Lower lobe of right lung (tissue), 2 donors: Measurements from ENCODE around the gene WWC1. TPM values are rescaled to one million over a fixed set of nuclear protein-coding genes. Genes with fewer than 3 reads are reported as not detected.
A peak's percentile ranks its signal among the peaks of the same experiment; 100 is the strongest.

Experiments
- ATAC-seq, 2 donors: fragments of 200-7000 bp; cut with Tn5 transposase; one replicate each; pipeline ENCODE4 v1.9.1; 2020 to 2022; ENCODE audit warnings: mild to moderate bottlenecking in 2 of 2, moderate library complexity in 2 of 2
- DNase-seq: peaks from one replicate; pipeline ENCODE4 v3.0.0-alpha.2; 2020
- H3K27ac ChIP-seq: fragments of 200-600 bp; one replicate; pipeline ENCODE4 v1.8.0; 2022
- H3K27me3 ChIP-seq: fragments of 200-600 bp; one replicate; pipeline ENCODE4 v1.8.0; 2022; ENCODE audit warnings: low read depth
- H3K36me3 ChIP-seq: fragments of 200-600 bp; one replicate; pipeline ENCODE4 v1.8.0; 2022; ENCODE audit warnings: mild to moderate bottlenecking
- H3K4me1 ChIP-seq: fragments of 200-600 bp; one replicate; pipeline ENCODE4 v1.8.0; 2022
- H3K4me3 ChIP-seq: fragments of 200-600 bp; one replicate; pipeline ENCODE4 v1.8.0; 2022; ENCODE audit warnings: mild to moderate bottlenecking
- H3K9me3 ChIP-seq: fragments of 200-600 bp; one replicate; pipeline ENCODE4 v1.8.0; 2022
- intact Hi-C: fragments of 100-400 bp; cut with DNase I; formaldehyde crosslinking; loops from one replicate; pipeline ENCODE4 v1.11.0; 2022
- total RNA-seq: library from RNA; stranded (reverse); fragmentation: NEBNext Ultra II Directional; extraction: Animal tissue kit (Norgen Biotek cat#: 25700); gene quantifications from one replicate; pipeline ENCODE4 v1.2.1, GENCODE V29; 2021
- TF ChIP-seq, protein P1 (sequence below): fragments of 200-600 bp; IDR thresholded peaks from one replicate; pipeline ENCODE4 v1.8.0; 2022; ENCODE audit warnings: antibody characterized with exemption, mild to moderate bottlenecking
- donor health status: DM: no; HTN: yes; CAD: no; lungs with severe emphysema.

Gene WWC1
- total RNA-seq, 1 donor from 2014 or later, result 61.9 TPM

DNA sequence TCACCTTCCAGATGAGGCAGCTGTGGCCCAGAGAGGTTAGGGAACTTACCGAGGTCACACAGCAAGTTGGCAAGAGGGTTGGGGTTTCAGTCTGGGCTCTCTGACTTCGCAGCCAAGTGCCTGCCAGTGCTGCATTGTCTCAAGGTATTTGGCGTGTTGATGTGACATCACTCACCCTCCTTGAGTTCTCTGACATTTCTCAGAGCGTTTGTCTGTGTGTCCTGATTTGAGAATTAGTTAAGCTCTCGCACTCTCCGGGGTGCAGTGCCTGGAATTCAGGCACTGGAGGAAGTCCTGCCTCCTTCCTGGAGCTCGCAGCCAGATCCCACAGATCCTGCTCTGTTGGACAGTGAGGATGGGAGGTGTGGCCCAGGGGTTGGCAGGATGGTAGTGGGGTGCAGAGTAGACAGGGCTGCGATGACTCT lies 25.7 kb downstream of the WWC1 start:
- H3K27me3 ChIP-seq, result no peaks in the 10 kb centered on the region
- peaks cover 10% of the 10 kb centered on the region for H3K4me1 ChIP-seq
- no peak overlapping the region for H3K4me3 ChIP-seq
- H3K27ac ChIP-seq, result peak overlapping the region; percentile 68
- no peaks in the 10 kb centered on the region for H3K36me3 ChIP-seq
- H3K9me3 ChIP-seq, result no peaks in the 10 kb centered on the region
- TF ChIP-seq, protein P1, sequence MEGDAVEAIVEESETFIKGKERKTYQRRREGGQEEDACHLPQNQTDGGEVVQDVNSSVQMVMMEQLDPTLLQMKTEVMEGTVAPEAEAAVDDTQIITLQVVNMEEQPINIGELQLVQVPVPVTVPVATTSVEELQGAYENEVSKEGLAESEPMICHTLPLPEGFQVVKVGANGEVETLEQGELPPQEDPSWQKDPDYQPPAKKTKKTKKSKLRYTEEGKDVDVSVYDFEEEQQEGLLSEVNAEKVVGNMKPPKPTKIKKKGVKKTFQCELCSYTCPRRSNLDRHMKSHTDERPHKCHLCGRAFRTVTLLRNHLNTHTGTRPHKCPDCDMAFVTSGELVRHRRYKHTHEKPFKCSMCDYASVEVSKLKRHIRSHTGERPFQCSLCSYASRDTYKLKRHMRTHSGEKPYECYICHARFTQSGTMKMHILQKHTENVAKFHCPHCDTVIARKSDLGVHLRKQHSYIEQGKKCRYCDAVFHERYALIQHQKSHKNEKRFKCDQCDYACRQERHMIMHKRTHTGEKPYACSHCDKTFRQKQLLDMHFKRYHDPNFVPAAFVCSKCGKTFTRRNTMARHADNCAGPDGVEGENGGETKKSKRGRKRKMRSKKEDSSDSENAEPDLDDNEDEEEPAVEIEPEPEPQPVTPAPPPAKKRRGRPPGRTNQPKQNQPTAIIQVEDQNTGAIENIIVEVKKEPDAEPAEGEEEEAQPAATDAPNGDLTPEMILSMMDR, result no peak
- DNase-seq (no peak), ATAC-seq (peak; percentile 5 to 7)
- intact Hi-C loops, result no loop called here

DNA sequence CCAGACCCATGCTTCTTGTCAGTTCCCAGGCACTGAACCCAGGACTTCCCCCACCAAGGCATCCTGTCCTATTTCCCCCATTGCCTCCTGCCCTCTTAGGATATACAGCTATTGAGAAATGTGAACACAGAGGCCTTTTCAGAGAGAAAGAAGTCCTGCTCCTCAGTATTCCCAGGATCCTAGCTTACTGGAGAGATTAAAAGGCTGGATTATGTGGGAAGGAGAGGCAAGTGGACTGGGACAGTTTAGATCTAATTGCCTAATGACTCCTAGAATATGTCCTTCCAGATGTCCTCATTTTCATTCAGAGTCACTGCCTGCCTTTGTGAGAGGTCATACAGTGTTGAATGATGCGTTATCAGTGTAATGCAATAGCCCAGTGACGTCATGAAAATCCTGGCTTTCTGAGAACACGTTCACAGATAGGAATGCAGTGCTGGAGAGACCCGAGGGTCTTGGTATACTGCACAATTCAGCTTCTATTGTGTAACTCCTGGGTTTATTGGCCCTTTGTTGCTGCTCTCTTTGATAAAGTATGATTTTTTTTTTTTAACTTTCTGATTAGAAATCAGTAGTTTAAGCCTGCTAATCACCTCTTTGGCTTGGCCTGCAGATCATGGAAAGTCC lies 26.2 kb downstream of the WWC1 start:
- no peak for DNase-seq
- intact Hi-C loops, result no loop called here

DNA sequence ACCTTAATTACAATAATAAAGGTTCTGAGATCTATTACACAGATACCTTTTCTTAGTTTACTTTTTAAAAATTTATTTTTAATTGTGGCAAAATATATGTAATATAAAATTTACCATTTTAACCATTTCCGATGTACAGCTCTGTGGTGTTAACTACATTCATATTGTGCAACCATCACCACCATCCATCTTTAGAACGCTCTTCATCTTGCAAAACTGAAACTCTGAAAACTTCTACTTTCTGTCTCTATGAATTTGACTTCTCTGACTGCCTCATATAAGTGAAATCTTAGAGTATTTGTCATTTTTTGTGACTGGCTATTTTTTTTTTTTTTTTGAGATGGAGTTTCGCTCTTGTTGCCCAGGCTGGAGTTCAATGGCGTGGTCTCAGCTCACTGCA lies 26.8 kb downstream of the WWC1 start:
- intact Hi-C loops, result no loop called here
- no peak overlapping the region for H3K27ac ChIP-seq
- no peak overlapping the region for H3K4me3 ChIP-seq
- H3K27me3 ChIP-seq, result no peaks in the 10 kb centered on the region
- H3K9me3 ChIP-seq, result no peaks in the 10 kb centered on the region
- peaks cover 10% of the 10 kb centered on the region for H3K4me1 ChIP-seq
- ATAC-seq, result no peak
- no peak for DNase-seq
- TF ChIP-seq, protein P1, result no peak
- H3K36me3 ChIP-seq, result no peaks in the 10 kb centered on the region

More for the DNA sequence above, 26.2 kb downstream of the WWC1 start:
- peak; percentile 53 to 63 for ATAC-seq
- H3K27me3 ChIP-seq, result no peaks in the 10 kb centered on the region
- H3K27ac ChIP-seq, result peak overlapping the region; percentile 68
- no peaks in the 10 kb centered on the region for H3K9me3 ChIP-seq
- no peak overlapping the region for H3K4me3 ChIP-seq
- TF ChIP-seq, protein P1, result no peak
- peaks cover 10% of the 10 kb centered on the region for H3K4me1 ChIP-seq
- no peaks in the 10 kb centered on the region for H3K36me3 ChIP-seq

DNA sequence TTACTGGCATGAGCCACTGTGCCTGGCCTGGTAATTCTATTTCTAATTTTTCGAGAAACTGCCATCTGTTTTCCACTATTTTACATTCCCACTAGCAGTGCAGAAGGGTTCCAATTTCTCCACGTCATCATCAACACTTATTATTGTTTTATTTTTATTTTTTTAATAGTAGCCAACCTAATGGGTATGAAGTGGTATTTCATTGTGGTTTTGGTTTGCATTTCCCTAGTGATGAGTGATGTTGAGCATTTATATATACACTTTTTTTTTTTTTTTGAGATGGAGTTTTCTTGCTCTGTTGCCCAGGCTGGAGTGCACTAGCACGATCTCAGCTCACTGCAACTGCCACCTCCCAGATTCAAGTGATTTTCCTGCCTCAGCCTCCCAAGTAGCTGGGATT lies 28.3 kb downstream of the WWC1 start:
- Histone ChIP-seq H3K27ac (no peak overlapping the region), H3K9me3 (no peaks in the 10 kb centered on the region), H3K27me3 (no peaks in the 10 kb centered on the region), H3K4me1 (peaks cover 10% of the 10 kb centered on the region), H3K36me3 (no peaks in the 10 kb centered on the region), H3K4me3 (no peak overlapping the region)
- ATAC-seq (no peak), DNase-seq (no peak)
- TF ChIP-seq, protein P1, result no peak
- intact Hi-C loops, result no loop called here

DNA sequence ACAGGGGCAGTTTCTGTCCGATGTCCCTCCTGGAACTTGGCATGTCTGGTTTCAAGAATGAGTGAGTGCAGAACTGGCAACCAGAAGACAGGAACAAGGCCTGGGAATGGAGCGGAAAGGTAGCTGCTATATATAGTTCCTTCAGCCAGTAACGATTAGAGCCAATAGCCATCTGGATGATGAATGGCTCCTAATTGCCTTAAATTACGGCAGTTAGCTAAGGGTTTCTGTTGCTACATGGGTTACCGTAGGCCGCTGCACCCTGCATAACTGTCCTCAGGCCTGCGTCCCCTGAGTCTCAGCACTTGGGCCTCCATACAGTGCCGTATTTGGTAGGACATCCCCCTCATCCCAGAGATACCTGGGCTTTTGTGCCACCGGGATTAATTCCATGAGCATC lies 29.4 kb downstream of the WWC1 start:
- Histone ChIP-seq H3K27me3 (no peaks in the 10 kb centered on the region), H3K4me1 (no peaks in the 10 kb centered on the region), H3K36me3 (no peaks in the 10 kb centered on the region), H3K4me3 (no peak overlapping the region), H3K9me3 (no peaks in the 10 kb centered on the region), H3K27ac (no peak overlapping the region)
- DNase-seq, result no peak
- TF ChIP-seq, protein P1, result no peak
- ATAC-seq, result no peak
- intact Hi-C loops, result no loop called here
